K562 (cell line): ENCODE data around the gene RFX7. TPM values are rescaled to one million over a fixed set of nuclear protein-coding genes. Genes with fewer than 3 reads are reported as not detected.

Experiments used
- CREB3L1 ChIP-seq: fragments of 450-650 bp; IDR thresholded peaks from 2 replicates; pipeline ENCODE4 v1.6.1; 2014; ENCODE audit warnings: low read depth, mild to moderate bottlenecking, moderate library complexity, borderline replicate concordance
- CXXC5 ChIP-seq: fragments of 250-450 bp; sonication (Bioruptor Pico); IDR thresholded peaks from 2 replicates; pipeline ENCODE4 v1.8.0; 2022; ENCODE audit warnings: inconsistent platforms, mild to moderate bottlenecking, moderate library complexity
- HEY1 ChIP-seq: fragments of 250-450 bp; sonication (Bioruptor Pico); IDR thresholded peaks from 2 replicates; pipeline ENCODE4 v1.5.0; 2020; ENCODE audit warnings: mild to moderate bottlenecking, moderate library complexity, borderline replicate concordance
- MGA ChIP-seq: fragments of 450-650 bp; IDR thresholded peaks from 2 replicates; pipeline ENCODE4 v1.6.1; 2016; ENCODE audit warnings: mild to moderate bottlenecking, moderate library complexity
- NCOA4 ChIP-seq: fragments of 450-650 bp; IDR thresholded peaks from 2 replicates; pipeline ENCODE4 v1.6.1; 2018; ENCODE audit warnings: mild to moderate bottlenecking; ENCODE audit not compliant: partially characterized antibody
- NCOA6 ChIP-seq: fragments of 450-650 bp; IDR thresholded peaks from 2 replicates; pipeline ENCODE4 v1.6.1; 2017; ENCODE audit warnings: mild to moderate bottlenecking
- RBM22 ChIP-seq: fragments of 200-400 bp; formaldehyde crosslinking; IDR thresholded peaks from 2 replicates; pipeline ENCODE4 v1.6.1; 2018; ENCODE audit warnings: low read length, low read depth; ENCODE audit not compliant: poor library complexity, severe bottlenecking
- TGIF2 ChIP-seq: sonication (generic); formaldehyde crosslinking; IDR thresholded peaks from 2 replicates; pipeline ENCODE4 v1.8.1; 2022; ENCODE audit warnings: mild to moderate bottlenecking, missing genetic modification reagents, moderate library complexity
- ZKSCAN8 ChIP-seq: fragments of 200-800 bp; sonication (Bioruptor generic); IDR thresholded peaks from 2 replicates; pipeline ENCODE4 v1.6.1; 2016; ENCODE audit warnings: missing genetic modification characterization, missing compliant biosample characterization
- ZNF174 ChIP-seq: fragments of 250-450 bp; sonication (Bioruptor Pico); IDR thresholded peaks from 2 replicates; pipeline ENCODE4 v1.4.0; 2020; ENCODE audit warnings: mild to moderate bottlenecking
- polyA plus RNA-seq, 8 experiments: library from polyadenylated mRNA; depleted of rRNA in 4 of 8; stranded (reverse) in 5 of 8; unstranded in 3 of 8; fragments of >200 nt; fragmentation: Nextera tagmentation in 2 of 8; fragmentation: Illumina TruSeq in 1 of 8; extraction: Ambion mirVana in 2 of 8; extraction: Trizol in 1 of 8; gene quantifications; 2 replicates each; pipeline versions ENCODE4 v1.2.1 to v1.2.3, GENCODE V29; 2011 to 2014; ENCODE audit warnings: inconsistent platforms in 1 of 8, missing spikeins in 1 of 8
- total RNA-seq, 7 experiments: library from RNA; depleted of rRNA in 6 of 7; stranded (reverse); fragments of >200 nt in 6 of 7; fragmentation: Illumina TruSeq in 2 of 7; extraction: Trizol in 2 of 7; gene quantifications; 2 replicates each; pipeline versions ENCODE4 v1.2.1 to v1.2.3, GENCODE V29; 2011 to 2021; ENCODE audit warnings: low replicate concordance in 1 of 7
- TF ChIP-seq, protein P1 (sequence below): fragments of 250-450 bp; sonication (Bioruptor Pico); IDR thresholded peaks from 2 replicates; pipeline ENCODE4 v1.5.0; 2021; ENCODE audit warnings: mild to moderate bottlenecking, borderline replicate concordance

Gene RFX7
- total and polyA plus RNA-seq, 9 of the 15 experiments (the other 6 are each of a cell fraction or from before 2014, with no cell fraction given): 2.4 to 17.9 (median 6.3) TPM

DNA sequence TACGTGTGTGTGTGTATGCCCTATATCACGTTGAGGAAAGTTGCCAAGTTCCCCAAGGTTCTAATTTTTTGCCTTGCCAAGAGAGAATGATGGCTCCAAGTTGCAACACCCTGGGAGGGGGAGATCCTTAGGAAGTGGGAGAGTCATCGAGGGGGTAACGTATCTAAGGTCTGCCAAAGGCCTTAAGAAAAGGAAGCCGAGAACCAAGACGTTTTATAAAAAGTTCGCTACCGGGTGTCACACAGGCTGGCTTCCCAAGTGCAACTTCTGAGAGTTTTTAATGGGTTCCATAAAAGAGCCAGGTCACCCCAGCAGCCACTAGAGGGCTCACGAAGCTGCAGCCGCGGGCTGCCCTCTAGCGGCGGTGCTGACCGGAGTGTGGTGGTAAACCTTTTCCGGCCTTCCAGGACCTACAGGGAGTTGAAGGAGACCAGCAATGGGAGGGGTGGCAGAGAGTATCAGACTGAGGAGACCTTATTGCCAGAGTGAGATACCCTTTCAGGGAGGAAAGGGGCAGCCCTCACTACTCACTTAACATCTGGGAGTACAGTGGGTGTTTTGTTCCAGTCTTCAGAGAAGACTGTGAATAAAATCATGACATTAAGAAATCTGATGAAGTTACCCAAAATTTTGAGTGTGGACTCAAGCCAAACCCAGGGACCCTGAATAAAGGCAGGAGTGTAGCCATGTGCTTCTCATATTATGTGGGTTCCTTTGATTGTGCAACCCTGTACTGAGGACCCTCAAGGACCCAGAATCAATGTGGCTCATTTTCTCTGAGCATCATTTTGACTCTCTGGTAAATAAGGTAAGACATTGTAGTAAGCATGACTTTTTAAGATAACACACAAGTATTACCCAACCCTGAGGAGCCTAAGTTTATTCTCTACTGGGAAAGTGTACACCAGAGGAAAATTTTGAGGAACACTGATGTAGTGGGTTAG, 2.5 kb upstream of the RFX7 start (continued):
- TF ChIP-seq MGA (peak; percentile 26; the same call in 1 of the 2 replicates), CREB3L1 (0 out of 2 replicates have a peak, but pooled peaks have one; percentile 13), HEY1 (CRISPR knock-in tag) (no peak), NCOA6 (no peak), RBM22 (no peak), ZNF174 (CRISPR knock-in tag) (no peak), NCOA4 (no peak), CXXC5 (CRISPR knock-in tag) (peak; percentile 66), TGIF2 (no peak), ZKSCAN8 (CRISPR knock-in tag) (0 out of 2 replicates have a peak, but pooled peaks have one; percentile 65)
- TF ChIP-seq, protein P1, sequence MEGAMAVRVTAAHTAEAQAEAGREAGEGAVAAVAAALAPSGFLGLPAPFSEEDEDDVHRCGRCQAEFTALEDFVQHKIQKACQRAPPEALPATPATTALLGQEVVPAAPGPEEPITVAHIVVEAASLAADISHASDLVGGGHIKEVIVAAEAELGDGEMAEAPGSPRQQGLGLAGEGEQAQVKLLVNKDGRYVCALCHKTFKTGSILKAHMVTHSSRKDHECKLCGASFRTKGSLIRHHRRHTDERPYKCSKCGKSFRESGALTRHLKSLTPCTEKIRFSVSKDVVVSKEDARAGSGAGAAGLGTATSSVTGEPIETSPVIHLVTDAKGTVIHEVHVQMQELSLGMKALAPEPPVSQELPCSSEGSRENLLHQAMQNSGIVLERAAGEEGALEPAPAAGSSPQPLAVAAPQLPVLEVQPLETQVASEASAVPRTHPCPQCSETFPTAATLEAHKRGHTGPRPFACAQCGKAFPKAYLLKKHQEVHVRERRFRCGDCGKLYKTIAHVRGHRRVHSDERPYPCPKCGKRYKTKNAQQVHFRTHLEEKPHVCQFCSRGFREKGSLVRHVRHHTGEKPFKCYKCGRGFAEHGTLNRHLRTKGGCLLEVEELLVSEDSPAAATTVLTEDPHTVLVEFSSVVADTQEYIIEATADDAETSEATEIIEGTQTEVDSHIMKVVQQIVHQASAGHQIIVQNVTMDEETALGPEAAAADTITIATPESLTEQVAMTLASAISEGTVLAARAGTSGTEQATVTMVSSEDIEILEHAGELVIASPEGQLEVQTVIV (CRISPR knock-in tag): no peak
